IMR-90 (cell line): ENCODE results near the gene BUB1B. TPM values are rescaled to one million over a fixed set of nuclear protein-coding genes. Genes with fewer than 3 reads are reported as not detected.
"Not testable (repeated sequence)": the region's sequence is repeated elsewhere in the genome, so short reads cannot be mapped to it uniquely, and the experiment has no call there.

ENCODE experiments used
- ATAC-seq: fragments of 200-7000 bp; cut with Tn5 transposase; 2 replicates; pipeline ENCODE4 v1.9.1; 2020; ENCODE audit warnings: low read depth, mild to moderate bottlenecking, moderate library complexity
- BruUV-seq: library from RNA; stranded (reverse); fragments of 400-500 nt; replicated peaks from 2 replicates; lab custom pipeline; 2021; lab: Mats Ljungman, UMichigan
- CTCF ChIA-PET: fragments of 300-600 bp; formaldehyde crosslinking; extraction: SDS; loops from one replicate; lab custom pipeline; 2021; ENCODE audit warnings: antibody characterized with exemption; lab: Yijun Ruan, JAX
- POLR2A ChIA-PET: fragments of 300-600 bp; sonication (Branson Sonifier 250); formaldehyde crosslinking; loops from one replicate; lab custom pipeline; 2022; ENCODE audit warnings: antibody characterized with exemption; ENCODE audit not compliant: unreplicated experiment; lab: Charles Lee
- DNase-seq: peaks from one replicate; pipeline ENCODE4 v3.0.0; 2013
- H2AFZ ChIP-seq: replicated peaks from 2 replicates; pipeline ENCODE3; 2013; ENCODE audit warnings: low read length, mild to moderate bottlenecking; ENCODE audit not compliant: poor library complexity
- H2AK5ac ChIP-seq: 2 replicates; pipeline ENCODE4 v1.6.1; 2013; ENCODE audit warnings: low read depth, low read length, inconsistent platforms
- H2AK9ac ChIP-seq: replicated peaks from 2 replicates; pipeline ENCODE3; 2013; ENCODE audit warnings: mild to moderate bottlenecking, low read depth, low read length, moderate library complexity; ENCODE audit not compliant: poor library complexity
- H2BK120ac ChIP-seq: 2 replicates; pipeline ENCODE4 v1.6.1; 2013; ENCODE audit warnings: low read depth, low read length, inconsistent platforms
- H2BK15ac ChIP-seq: 3 replicates; pipeline ENCODE4 v1.6.1; 2013; ENCODE audit warnings: low read depth, low read length, inconsistent platforms
- H2BK20ac ChIP-seq: 2 replicates; pipeline ENCODE4 v1.6.1; 2013; ENCODE audit warnings: low read depth, mild to moderate bottlenecking, inconsistent platforms, low read length, moderate library complexity
- H2BK5ac ChIP-seq: 2 replicates; pipeline ENCODE4 v1.6.1; 2013; ENCODE audit warnings: mild to moderate bottlenecking, low read depth, low read length, inconsistent platforms; ENCODE audit not compliant: poor library complexity, severe bottlenecking
- H3K14ac ChIP-seq: replicated peaks from 2 replicates; pipeline ENCODE4 v1.6.1; 2013; ENCODE audit warnings: low read depth, low read length, inconsistent platforms
- H3K18ac ChIP-seq: 2 replicates; pipeline ENCODE4 v1.6.1; 2013; ENCODE audit warnings: low read depth, low read length, control low read depth
- H3K23ac ChIP-seq: 2 replicates; pipeline ENCODE4 v1.6.1; 2013; ENCODE audit warnings: low read depth, low read length, inconsistent platforms
- H3K27ac ChIP-seq: 2 replicates; pipeline ENCODE4 v1.5.1; 2013; ENCODE audit warnings: mild to moderate bottlenecking, control low read depth, low read length; ENCODE audit not compliant: insufficient read depth
- H3K27me3 ChIP-seq: 2 replicates; pipeline ENCODE4 v1.6.1; 2013; ENCODE audit warnings: low read length; ENCODE audit not compliant: control insufficient read depth, insufficient read depth
- H3K36me3 ChIP-seq: 2 replicates; pipeline ENCODE4 v1.6.1; 2013; ENCODE audit warnings: low read length, mixed read lengths; ENCODE audit not compliant: control insufficient read depth, insufficient read depth
- H3K4ac ChIP-seq: 2 replicates; pipeline ENCODE4 v1.6.1; 2013; ENCODE audit warnings: low read depth, low read length, inconsistent platforms
- H3K4me1 ChIP-seq: 2 replicates; pipeline ENCODE4 v1.6.1; 2013; ENCODE audit warnings: low read length, mixed read lengths; ENCODE audit not compliant: control insufficient read depth, insufficient read depth
- H3K4me2 ChIP-seq: 2 replicates; pipeline ENCODE4 v1.6.1; 2013; ENCODE audit warnings: low read depth, mild to moderate bottlenecking, control low read depth, low read length, moderate library complexity
- H3K4me3 ChIP-seq: 2 replicates; pipeline ENCODE4 v1.5.1; 2013; ENCODE audit warnings: low read depth, mild to moderate bottlenecking, control low read depth, low read length, moderate library complexity; ENCODE audit not compliant: insufficient read depth
- H3K56ac ChIP-seq: 2 replicates; pipeline ENCODE4 v1.6.1; 2013; ENCODE audit warnings: low read length, inconsistent platforms; ENCODE audit not compliant: insufficient read depth; ENCODE audit errors: extremely low read depth
- H3K79me1 ChIP-seq, 2 experiments: 2 replicates each; pipeline ENCODE4 v1.6.1; 2013; ENCODE audit warnings: low read length in 2 of 2, inconsistent platforms in 1 of 2, low read depth in 1 of 2
- H3K9ac ChIP-seq: 2 replicates; pipeline ENCODE4 v1.6.1; 2013; ENCODE audit warnings: low read depth, low read length, control low read depth
- H3K9me1 ChIP-seq: 2 replicates; pipeline ENCODE4 v1.6.1; 2013; ENCODE audit warnings: low read length, inconsistent platforms; ENCODE audit not compliant: insufficient read depth
- H3K9me3 ChIP-seq: 2 replicates; pipeline ENCODE4 v1.6.1; 2013; ENCODE audit warnings: low read length; ENCODE audit not compliant: control insufficient read depth, insufficient read depth
- H4K20me1 ChIP-seq: 2 replicates; pipeline ENCODE4 v1.6.1; 2013; ENCODE audit warnings: low read length, inconsistent platforms; ENCODE audit not compliant: insufficient read depth
- H4K5ac ChIP-seq: 2 replicates; pipeline ENCODE4 v1.6.1; 2013; ENCODE audit warnings: mild to moderate bottlenecking, low read depth, low read length, control low read depth
- H4K8ac ChIP-seq, 2 experiments: 2 replicates each; pipeline ENCODE4 v1.6.1; 2013; ENCODE audit warnings: low read depth in 2 of 2, low read length in 2 of 2, control low read depth in 1 of 2, inconsistent platforms in 1 of 2
- H4K91ac ChIP-seq: 2 replicates; pipeline ENCODE4 v1.6.1; 2013; ENCODE audit warnings: low read depth, low read length, inconsistent platforms; ENCODE audit not compliant: insufficient read depth
- BHLHE40 ChIP-seq: fragments of 150-350 bp; IDR thresholded peaks from 2 replicates; pipeline ENCODE4 v1.6.1; 2016; ENCODE audit warnings: mild to moderate bottlenecking, low read depth, low read length
- CHD1 ChIP-seq: IDR thresholded peaks from 2 replicates; pipeline ENCODE4 v1.6.1; 2012; ENCODE audit warnings: low read depth, low read length, improper control_type of control experiment
- NFE2L2 ChIP-seq: fragments of 150-350 bp; IDR thresholded peaks from 2 replicates; pipeline ENCODE4 v1.6.1; 2016; ENCODE audit warnings: low read depth, mild to moderate bottlenecking, low read length
- WGBS, 2 experiments: methylation state at CpG; one replicate each; pipeline versions ENCODE4 v1.1.5 to v1.1.7; 2013; ENCODE audit warnings: missing lambda C conversion rate in 2 of 2; ENCODE audit not compliant: insufficient read length in 1 of 2; ENCODE audit errors: extremely low coverage in 2 of 2; 5-methylcytosine and 5-hydroxymethylcytosine counted together
- dilution Hi-C: fragments of 300-500 bp; cut with HindIII; formaldehyde crosslinking; loops from one replicate; pipeline ENCODE4 v1.14.3; 2018; ENCODE audit warnings: low sequenced_read_pairs; ENCODE audit not compliant: unreplicated experiment
- in situ Hi-C: fragments of 300-500 bp; cut with MboI; formaldehyde crosslinking; loops from 3 replicates; pipeline ENCODE4 v1.14.3; 2019; ENCODE audit warnings: low sequenced_read_pairs, inconsistent platforms, mixed read lengths
- intact Hi-C: fragments of 100-400 bp; cut with micrococcal nuclease; formaldehyde crosslinking; loops from 2 replicates; pipeline ENCODE4 v1.10.0; 2022
- polyA plus RNA-seq, 3 experiments: library from polyadenylated mRNA; depleted of rRNA; stranded (reverse); fragments of >200 nt; gene quantifications; 2 replicates each; pipeline ENCODE4 v1.2.3, GENCODE V29; 2012; ENCODE audit warnings: low replicate concordance in 1 of 3
- total RNA-seq: library from RNA; depleted of rRNA; stranded (reverse); fragments of >200 nt; gene quantifications from 2 replicates; pipeline ENCODE4 v1.2.3, GENCODE V29; 2012
- TF ChIP-seq, protein P1 (sequence below): fragments of 150-350 bp; IDR thresholded peaks from 2 replicates; pipeline ENCODE4 v1.6.1; 2016; ENCODE audit warnings: low read depth, mild to moderate bottlenecking, low read length, moderate library complexity, borderline replicate concordance

Gene BUB1B
- total and polyA plus RNA-seq, 2 of the 4 experiments (the other 2 are of a cell fraction), result 15.6 to 24.7 TPM

- DNase-seq (no peak), ATAC-seq (no peak)
- POLR2A ChIA-PET, result no interaction called here
- in situ Hi-C loops (no loop called here), dilution Hi-C loops (no loop called here), intact Hi-C loops (no loop called here)
- Histone ChIP-seq H3K27me3 (peaks cover 26% of the 10 kb centered on the region), H3K9ac (no peak overlapping the region), H4K91ac (no peak overlapping the region), H3K4me3 (no peak overlapping the region), H2BK120ac (no peak overlapping the region), H3K4me1 (peaks cover 2% of the 10 kb centered on the region; the same call in 1 of the 2 replicates), H3K9me1 (no peaks in the 10 kb centered on the region; the same call in 1 of the 2 replicates), H3K56ac (no peak overlapping the region), H3K4ac (no peak overlapping the region), H3K36me3 (no peaks in the 10 kb centered on the region), H3K79me1 (no peaks in the 10 kb centered on the region), H3K18ac (no peak overlapping the region), H4K8ac (no peak overlapping the region), H2BK5ac (no peak overlapping the region), H2AK5ac (no peak overlapping the region), H3K4me2 (no peak overlapping the region), H2BK20ac (no peak overlapping the region), H2BK15ac (no peak overlapping the region), H4K5ac (no peak overlapping the region), H2AK9ac (no peak overlapping the region), H3K14ac (no peak overlapping the region), H4K20me1 (no peaks in the 10 kb centered on the region), H3K9me3 (no peaks in the 10 kb centered on the region), H3K27ac (no peak overlapping the region), H2AFZ (no peak overlapping the region), H3K23ac (no peak overlapping the region)
- no CpG with 5 or more reads among the region's 2 CpGs for WGBS, 2 experiments
- no peak for TF ChIP-seq BHLHE40
- TF ChIP-seq, protein P1, sequence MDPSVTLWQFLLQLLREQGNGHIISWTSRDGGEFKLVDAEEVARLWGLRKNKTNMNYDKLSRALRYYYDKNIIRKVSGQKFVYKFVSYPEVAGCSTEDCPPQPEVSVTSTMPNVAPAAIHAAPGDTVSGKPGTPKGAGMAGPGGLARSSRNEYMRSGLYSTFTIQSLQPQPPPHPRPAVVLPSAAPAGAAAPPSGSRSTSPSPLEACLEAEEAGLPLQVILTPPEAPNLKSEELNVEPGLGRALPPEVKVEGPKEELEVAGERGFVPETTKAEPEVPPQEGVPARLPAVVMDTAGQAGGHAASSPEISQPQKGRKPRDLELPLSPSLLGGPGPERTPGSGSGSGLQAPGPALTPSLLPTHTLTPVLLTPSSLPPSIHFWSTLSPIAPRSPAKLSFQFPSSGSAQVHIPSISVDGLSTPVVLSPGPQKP, result no peak
- TF ChIP-seq NFE2L2, result no peak
- TF ChIP-seq CHD1, result no peak
- CTCF ChIA-PET, result interaction anchor here (0.6 to 1.2 kb wide), 3 partner anchors 9 to 22 kb away, joined by 3 to 14 read pairs (median 3); no protein-coding TSS in a partner anchor
- BruUV-seq, result no TSS peak
Measured at GRCh38 chr15:40114218-40114617, 46.7 kb upstream of the BUB1B start.

DNA sequence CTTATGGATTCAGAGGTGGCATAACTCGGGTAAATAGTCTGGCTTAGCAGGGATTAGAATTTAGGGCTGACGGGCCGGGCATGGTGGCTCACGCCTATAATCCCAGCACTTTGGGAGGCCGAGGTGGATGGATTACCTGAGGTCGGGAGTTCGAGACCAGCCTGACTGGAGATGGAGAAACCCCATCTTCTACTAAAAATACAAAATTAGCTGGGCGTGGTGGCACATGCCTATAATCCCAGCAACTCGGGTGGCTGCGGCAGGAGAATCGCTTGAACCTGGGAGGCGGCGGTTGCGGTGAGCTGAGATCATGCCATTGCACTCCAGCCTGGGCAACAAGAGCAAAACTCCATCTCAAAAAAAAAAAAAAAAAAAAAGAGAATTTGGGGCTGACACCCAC is 45.8 kb upstream of the BUB1B start:
- H4K5ac ChIP-seq, DNase-seq, H2BK15ac ChIP-seq, intact Hi-C loops, H4K91ac ChIP-seq, H2BK120ac ChIP-seq, H2BK5ac ChIP-seq, H3K23ac ChIP-seq, ATAC-seq, H3K18ac ChIP-seq, H4K20me1 ChIP-seq, H3K4me1 ChIP-seq, H3K14ac ChIP-seq, H2AK5ac ChIP-seq, H2AFZ ChIP-seq, H3K9me3 ChIP-seq, H2BK20ac ChIP-seq, POLR2A ChIA-PET, H3K79me1 ChIP-seq, H3K4me2 ChIP-seq, H3K9ac ChIP-seq, H3K27ac ChIP-seq, dilution Hi-C loops, H3K36me3 ChIP-seq, BruUV-seq, H3K9me1 ChIP-seq, H3K4me3 ChIP-seq, H2AK9ac ChIP-seq, in situ Hi-C loops, H3K4ac ChIP-seq, H4K8ac ChIP-seq, H3K56ac ChIP-seq: not testable (repeated sequence)
- peaks cover 26% of the 10 kb centered on the region for H3K27me3 ChIP-seq
- whole genome bisulfite sequencing, 2 experiments, result 93% methylated on average over 7 of the region's 14 CpGs; no CpG with 5 or more reads in 1 of the 2 experiments
- CTCF ChIA-PET, result interaction anchor here (0.7 to 1.2 kb wide), 3 partner anchors 10 to 177 kb away, joined by 3 to 4 read pairs (median 3); no protein-coding TSS in a partner anchor
